ENCODE results near the gene BBS2. TPM values are rescaled to one million over a fixed set of nuclear protein-coding genes. Genes with fewer than 3 reads are reported as not detected.
A peak's percentile ranks its signal among the peaks of the same experiment; 100 is the strongest.

The BBS2 gene
- total and polyA plus RNA-seq, 2 of the 13 experiments (the other 11 are each of a cell fraction or from before 2014, with no cell fraction given): 59.7 to 68.3 TPM

GRCh38 chr16:56450986-56451752 is 68.7 kb downstream of the BBS2 start, which contains the start of the genes NUDT21 and OGFOD1 (continued):
- TF ChIP-seq TIGD3 (CRISPR knock-in tag; IDR thresholded peaks at IDR 0.05; ENCODE audit: borderline replicate concordance) (no peak; the same call in 1 of the 2 replicates), FOXM1 (CRISPR knock-in tag; IDR thresholded peaks at IDR 0.05) (no peak), PRMT3 (CRISPR knock-in tag; IDR thresholded peaks at IDR 0.05; ENCODE audit: borderline replicate concordance, low read depth) (0 out of 2 replicates have a peak, but pooled peaks have one; percentile 51), CBX5 (CRISPR knock-in tag; IDR thresholded peaks at IDR 0.05; ENCODE audit: borderline replicate concordance) (0 out of 2 replicates have a peak, but pooled peaks have one; percentile 1), U2AF1 (optimal IDR thresholded peaks at IDR 0.05; ENCODE audit: low read depth, low read length) (peak; percentile 24), MBD4 (IDR thresholded peaks at IDR 0.05; ENCODE audit: borderline replicate concordance, low read length) (no peak), ZBTB7A (CRISPR knock-in tag; IDR thresholded peaks at IDR 0.05) (no peak; the same call in 1 of the 2 replicates), KDM1A (CRISPR knock-in tag; IDR thresholded peaks at IDR 0.05) (no peak), ZNF670 (CRISPR knock-in tag; IDR thresholded peaks at IDR 0.05; ENCODE audit: borderline replicate concordance) (0 out of 2 replicates have a peak, but pooled peaks have one; percentile 35), ZNF720 (CRISPR knock-in tag; IDR thresholded peaks at IDR 0.05) (no peak), ZZZ3 (CRISPR knock-in tag; IDR thresholded peaks at IDR 0.05; ENCODE audit: borderline replicate concordance) (no peak; the same call in 1 of the 2 replicates), ZNF333 (CRISPR knock-in tag; IDR thresholded peaks at IDR 0.05; ENCODE audit: borderline replicate concordance) (peak; percentile 55; the same call in 1 of the 2 replicates), CBX2 (IDR thresholded peaks at IDR 0.05; ENCODE audit: low read depth, low read length) (no peak), CBX2 (CRISPR knock-in tag; IDR thresholded peaks at IDR 0.05; ENCODE audit: low read depth) (no peak), SRF (IDR thresholded peaks at IDR 0.05; ENCODE audit: low read depth, low read length) (no peak), ZNF282 (IDR thresholded peaks at IDR 0.05; ENCODE audit: partially characterized antibody) (no peak), ZFX (CRISPR knock-in tag; IDR thresholded peaks at IDR 0.05; ENCODE audit: low read depth) (peak; percentile 94), ZNF891 (CRISPR knock-in tag; IDR thresholded peaks at IDR 0.05) (peak; percentile 87), ZNF251 (CRISPR knock-in tag; IDR thresholded peaks at IDR 0.05) (no peak), ZNF564 (CRISPR knock-in tag; IDR thresholded peaks at IDR 0.05) (0 out of 2 replicates have a peak, but pooled peaks have one; percentile 64), FOSL1 (CRISPR knock-in tag; IDR thresholded peaks at IDR 0.05; ENCODE audit: borderline replicate concordance) (peak; percentile 11; the same call in 1 of the 2 replicates), ZNF674 (CRISPR knock-in tag; IDR thresholded peaks at IDR 0.05; ENCODE audit: low read depth) (no peak), SIN3A (IDR thresholded peaks at IDR 0.05; ENCODE audit: borderline replicate concordance, low read depth, low read length) (peak; percentile 79; the same call in 1 of the 2 replicates), POLR2A (IDR thresholded peaks at IDR 0.05; ENCODE audit: insufficient read depth in 1 of 2, low read depth in 2 of 2, low read length in 2 of 2) (peak; percentile 84 to 91), IRF2 (CRISPR knock-in tag; IDR thresholded peaks at IDR 0.05) (peak; percentile 73; the same call in 1 of the 2 replicates), ZSCAN22 (CRISPR knock-in tag; IDR thresholded peaks at IDR 0.05) (no peak), ATF3 (CRISPR knock-in tag; IDR thresholded peaks at IDR 0.05) (peak; percentile 36; the same call in 1 of the 2 replicates)
- TF ChIP-seq, protein P1, sequence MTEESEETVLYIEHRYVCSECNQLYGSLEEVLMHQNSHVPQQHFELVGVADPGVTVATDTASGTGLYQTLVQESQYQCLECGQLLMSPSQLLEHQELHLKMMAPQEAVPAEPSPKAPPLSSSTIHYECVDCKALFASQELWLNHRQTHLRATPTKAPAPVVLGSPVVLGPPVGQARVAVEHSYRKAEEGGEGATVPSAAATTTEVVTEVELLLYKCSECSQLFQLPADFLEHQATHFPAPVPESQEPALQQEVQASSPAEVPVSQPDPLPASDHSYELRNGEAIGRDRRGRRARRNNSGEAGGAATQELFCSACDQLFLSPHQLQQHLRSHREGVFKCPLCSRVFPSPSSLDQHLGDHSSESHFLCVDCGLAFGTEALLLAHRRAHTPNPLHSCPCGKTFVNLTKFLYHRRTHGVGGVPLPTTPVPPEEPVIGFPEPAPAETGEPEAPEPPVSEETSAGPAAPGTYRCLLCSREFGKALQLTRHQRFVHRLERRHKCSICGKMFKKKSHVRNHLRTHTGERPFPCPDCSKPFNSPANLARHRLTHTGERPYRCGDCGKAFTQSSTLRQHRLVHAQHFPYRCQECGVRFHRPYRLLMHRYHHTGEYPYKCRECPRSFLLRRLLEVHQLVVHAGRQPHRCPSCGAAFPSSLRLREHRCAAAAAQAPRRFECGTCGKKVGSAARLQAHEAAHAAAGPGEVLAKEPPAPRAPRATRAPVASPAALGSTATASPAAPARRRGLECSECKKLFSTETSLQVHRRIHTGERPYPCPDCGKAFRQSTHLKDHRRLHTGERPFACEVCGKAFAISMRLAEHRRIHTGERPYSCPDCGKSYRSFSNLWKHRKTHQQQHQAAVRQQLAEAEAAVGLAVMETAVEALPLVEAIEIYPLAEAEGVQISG (CRISPR knock-in tag; IDR thresholded peaks at IDR 0.05): peak; percentile 89

Measured in HepG2 (cell line).